Measurements from ENCODE around the gene TLE2.
"Not testable (repeated sequence)": the region's sequence is repeated elsewhere in the genome, so short reads cannot be mapped to it uniquely, and the experiment has no call there.

The TLE2 gene

DNA sequence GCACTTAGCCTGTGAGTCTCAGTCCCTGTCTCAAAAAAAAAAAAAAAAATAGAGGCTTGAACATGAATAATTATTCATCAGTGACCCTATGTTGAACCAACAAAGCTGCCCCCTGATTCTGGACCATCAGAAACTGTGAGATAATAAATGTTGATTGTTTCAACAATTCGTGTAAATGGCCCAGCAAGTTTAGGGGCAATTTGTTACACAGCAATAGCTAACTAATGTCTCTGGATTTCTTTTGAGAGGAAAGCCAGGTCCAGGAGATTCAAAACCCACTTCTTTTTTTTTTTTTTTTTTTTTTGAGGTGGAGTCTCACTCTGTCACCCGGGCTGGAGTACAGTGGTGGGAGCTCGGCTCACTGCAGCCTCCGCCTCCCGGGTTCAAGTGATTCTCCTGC lies 64.2 kb downstream of the TLE2 start:
- no peak for DNase-seq
- intact Hi-C loops (cut with DNase I) = no loop called here

DNA sequence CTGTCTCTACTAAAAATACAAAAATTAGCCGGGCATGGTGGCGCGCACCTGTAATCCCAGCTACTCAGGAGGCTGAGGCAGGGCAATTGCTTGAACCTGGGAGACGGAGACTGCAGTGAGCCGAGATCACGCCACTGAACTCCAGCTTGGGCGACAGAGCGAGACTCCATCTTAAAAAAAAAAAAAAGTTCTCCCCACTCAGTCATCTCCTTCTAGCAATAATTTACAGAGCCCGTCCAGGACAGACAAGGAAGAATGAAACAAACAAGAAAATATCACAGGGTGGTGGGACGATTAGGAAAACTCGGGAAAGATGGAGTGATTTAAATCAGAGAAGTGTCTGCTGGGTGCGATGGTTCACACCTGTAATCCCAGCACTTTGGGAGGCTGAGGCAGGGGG lies 65.4 kb downstream of the TLE2 start:
- DNase-seq = not testable (repeated sequence)

GRCh38 chr19:2963122-2963521 lies 66.0 kb downstream of the TLE2 start:
- intact Hi-C loops (cut with DNase I) = no loop called here
- DNase-seq = no peak

More for the DNA sequence above, 65.4 kb downstream of the TLE2 start:
- intact Hi-C loops (cut with DNase I) = not testable (repeated sequence)

GRCh38 chr19:2962018-2962670 lies 66.9 kb downstream of the TLE2 start:
- intact Hi-C loops (cut with DNase I) = no loop called here
- no peak for DNase-seq

DNA sequence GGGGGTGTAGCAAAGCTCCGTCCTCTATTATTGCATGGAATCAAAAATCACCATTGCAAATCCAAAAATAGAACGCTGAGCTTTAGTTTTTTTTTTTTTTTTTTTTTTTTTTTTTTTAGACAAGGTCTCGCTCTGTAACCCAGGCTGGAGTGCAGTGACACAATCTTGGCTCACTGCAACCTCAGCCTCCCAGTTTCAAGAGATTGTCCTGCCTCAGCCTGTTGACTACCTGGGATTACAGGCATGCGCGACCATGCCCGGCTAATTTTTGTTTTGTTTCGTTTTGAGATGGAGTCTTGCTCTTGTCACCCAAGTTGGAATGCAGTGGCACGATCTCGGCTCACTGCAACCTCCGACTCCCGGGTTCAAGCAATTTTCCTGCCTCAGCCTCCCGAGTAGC lies 69.0 kb downstream of the TLE2 start:
- no peak for DNase-seq
- intact Hi-C loops (cut with DNase I) = no loop called here

DNA sequence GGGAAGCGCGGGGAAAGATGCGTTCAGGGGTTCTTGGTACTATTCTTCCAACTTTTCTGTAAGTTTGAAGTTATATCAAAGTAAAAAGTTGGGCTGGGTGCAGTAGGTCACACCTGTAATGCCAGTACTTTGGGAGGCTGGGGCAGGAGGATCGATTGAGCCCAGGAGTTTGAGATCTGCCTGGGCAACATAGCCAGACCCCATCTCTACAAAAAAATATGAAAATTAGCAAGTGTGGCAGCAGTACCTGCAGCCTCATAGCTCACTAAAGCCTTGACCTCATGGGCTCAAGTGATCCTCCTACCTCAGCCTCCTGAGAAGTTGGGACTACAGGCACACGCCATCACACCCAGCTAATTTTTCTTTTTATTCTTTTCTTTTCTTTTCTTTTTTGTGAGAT lies 71.9 kb downstream of the TLE2 start:
- no peak for DNase-seq
- intact Hi-C loops (cut with DNase I) = loop anchor here (10.0 kb wide), 1 partner anchor 148 kb away; no protein-coding TSS in a partner anchor

- no peak for DNase-seq
- intact Hi-C loops (cut with DNase I) = loop anchor here (5.0 to 10.0 kb wide), 2 partner anchors 152 to 209 kb away; no protein-coding TSS in a partner anchor
Measured at GRCh38 chr19:2952953-2953481, 76.1 kb downstream of the TLE2 start.

DNA sequence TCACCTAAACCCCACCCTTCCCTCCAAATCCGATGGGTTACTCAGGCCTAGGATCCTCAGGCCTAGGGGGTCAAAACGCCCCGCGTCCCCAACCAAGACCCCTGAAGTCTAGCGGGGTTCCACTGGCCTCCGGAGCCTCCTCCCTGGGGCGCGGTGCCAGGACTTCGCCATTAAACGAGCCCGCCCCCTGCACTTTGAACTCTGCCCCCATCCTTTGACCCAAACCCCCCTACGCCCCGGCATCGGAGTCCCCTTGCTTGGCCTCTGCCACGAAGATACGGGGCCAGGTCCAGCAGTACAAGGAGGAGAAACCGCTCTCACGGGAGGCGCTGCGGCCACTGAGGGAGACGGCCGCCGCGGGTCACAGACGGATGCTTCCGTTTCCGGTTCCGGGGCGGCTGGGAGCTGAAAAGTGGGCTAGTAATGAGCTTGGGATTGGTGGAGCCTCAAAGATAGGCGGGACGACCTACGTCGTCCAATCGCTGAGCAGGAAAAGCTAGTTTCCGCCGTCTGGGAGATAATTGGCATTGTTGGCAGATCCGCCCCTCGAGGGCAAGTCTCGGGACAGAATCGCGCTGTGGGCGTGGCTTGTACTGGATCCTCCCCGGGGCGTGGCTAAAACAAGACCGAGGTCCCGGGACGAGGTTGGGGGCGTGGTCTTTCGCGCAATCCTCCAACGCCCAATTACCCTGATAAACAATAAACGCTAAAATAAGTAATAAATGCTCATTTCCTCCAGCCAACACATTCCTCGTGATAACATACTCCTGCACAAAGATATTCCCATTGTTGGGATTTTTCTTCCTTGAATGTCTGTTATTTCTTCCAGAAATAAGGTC lies 78.6 kb downstream of the TLE2 start:
- DNase-seq = peak; percentile 99 to 100 (median 100)
- intact Hi-C loops (cut with DNase I) = loop anchor here (5.0 to 10.0 kb wide), 2 partner anchors 154 to 212 kb away; no protein-coding TSS in a partner anchor

GRCh38 chr19:2949939-2950285 lies 79.2 kb downstream of the TLE2 start:
- intact Hi-C loops (cut with DNase I) = loop anchor here (5.0 to 10.0 kb wide), 2 partner anchors 155 to 212 kb away; no protein-coding TSS in a partner anchor
- peak in 1 of 10 donors; percentile 25 for DNase-seq
